Activated CD4-positive, alpha-beta T cell treated with anti-CD3 and anti-CD28 coated beads, Interleukin-2, amount 10 ng/mL, durations not matched to agents 24 days and 14 days (primary cell): ENCODE results near the gene LHX6. TPM values are rescaled to one million over a fixed set of nuclear protein-coding genes. Genes with fewer than 3 reads are reported as not detected.

ENCODE experiments used
- DNase-seq: peaks from one replicate; pipeline ENCODE4 v3.0.0; 2022
- H3K27ac Mint-ChIP-seq: one replicate; pipeline ENCODE4 v1.8.0; 2022; ENCODE audit warnings: mild to moderate bottlenecking, mixed read lengths
- H3K27me3 Mint-ChIP-seq: one replicate; pipeline ENCODE4 v1.8.0; 2022; ENCODE audit warnings: mixed read lengths
- H3K36me3 Mint-ChIP-seq: one replicate; pipeline ENCODE4 v1.8.0; 2022; ENCODE audit warnings: low read depth, mild to moderate bottlenecking, mixed read lengths
- H3K4me1 Mint-ChIP-seq: one replicate; pipeline ENCODE4 v1.8.0; 2021; ENCODE audit warnings: mixed read lengths
- H3K4me3 Mint-ChIP-seq: one replicate; pipeline ENCODE4 v1.8.0; 2022; ENCODE audit warnings: mild to moderate bottlenecking, moderate library complexity, mixed read lengths
- H3K9me3 Mint-ChIP-seq: one replicate; pipeline ENCODE4 v1.8.0; 2021; ENCODE audit warnings: mixed read lengths
- intact Hi-C: fragments of 100-400 bp; cut with micrococcal nuclease; formaldehyde crosslinking; loops from one replicate; pipeline ENCODE4 v1.15.1; 2023
- total RNA-seq: library from RNA; stranded (reverse); gene quantifications from 2 replicates; pipeline ENCODE4 v1.2.3, GENCODE V29; 2022

The LHX6 gene
- total RNA-seq, 1 donor from 2014 or later, result not detected

DNA sequence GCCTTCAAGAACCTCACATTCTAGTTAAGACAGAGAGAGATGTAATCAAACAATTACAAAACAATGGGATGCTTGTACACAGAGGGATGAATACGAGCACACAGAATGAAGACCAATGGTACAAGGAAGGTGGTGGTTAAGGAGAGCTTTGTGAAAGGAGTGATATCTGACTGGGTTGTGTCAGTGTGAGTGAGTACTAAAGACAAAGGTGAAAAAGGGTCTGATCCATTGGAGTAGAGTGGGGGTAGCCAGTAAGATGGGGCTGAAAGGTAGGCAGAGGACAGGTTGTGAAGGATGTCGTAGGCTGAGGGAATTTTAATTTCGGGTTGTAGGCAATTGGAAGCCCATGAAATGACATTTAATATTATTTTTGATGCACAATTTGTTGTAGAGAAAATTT, 26.0 kb upstream of the LHX6 start:
- no peak for DNase-seq
- Mint-ChIP-seq H3K36me3 (peaks cover 40% of the 10 kb centered on the region), H3K27ac (no peak overlapping the region), H3K9me3 (no peaks in the 10 kb centered on the region), H3K27me3 (no peaks in the 10 kb centered on the region), H3K4me3 (no peak overlapping the region), H3K4me1 (no peaks in the 10 kb centered on the region)
- intact Hi-C loops, result no loop called here

DNA sequence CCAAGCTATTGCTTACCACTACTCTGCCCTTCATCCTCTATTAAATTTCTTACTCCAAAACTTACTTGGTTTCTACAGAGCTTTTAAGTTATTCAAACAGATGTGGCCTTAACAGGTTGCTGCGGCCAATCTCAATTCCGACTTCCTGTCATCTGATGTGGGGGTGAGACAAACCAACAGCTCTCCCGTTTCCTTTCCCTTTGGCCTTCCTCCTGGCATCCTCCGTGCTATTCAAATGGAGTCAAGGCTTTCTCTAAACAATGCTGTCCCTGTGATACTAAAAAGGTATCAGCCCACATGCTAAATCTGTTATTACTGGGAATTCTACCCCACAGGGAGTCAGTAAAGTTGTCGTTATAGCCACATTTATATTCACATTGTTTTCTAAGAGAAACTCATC, 24.0 kb upstream of the LHX6 start:
- Mint-ChIP-seq H3K27me3 (no peaks in the 10 kb centered on the region), H3K36me3 (peaks cover 30% of the 10 kb centered on the region), H3K9me3 (no peaks in the 10 kb centered on the region), H3K27ac (peak overlapping the region; percentile 61), H3K4me3 (no peak overlapping the region), H3K4me1 (no peaks in the 10 kb centered on the region)
- DNase-seq, result no peak
- intact Hi-C loops, result no loop called here

DNA sequence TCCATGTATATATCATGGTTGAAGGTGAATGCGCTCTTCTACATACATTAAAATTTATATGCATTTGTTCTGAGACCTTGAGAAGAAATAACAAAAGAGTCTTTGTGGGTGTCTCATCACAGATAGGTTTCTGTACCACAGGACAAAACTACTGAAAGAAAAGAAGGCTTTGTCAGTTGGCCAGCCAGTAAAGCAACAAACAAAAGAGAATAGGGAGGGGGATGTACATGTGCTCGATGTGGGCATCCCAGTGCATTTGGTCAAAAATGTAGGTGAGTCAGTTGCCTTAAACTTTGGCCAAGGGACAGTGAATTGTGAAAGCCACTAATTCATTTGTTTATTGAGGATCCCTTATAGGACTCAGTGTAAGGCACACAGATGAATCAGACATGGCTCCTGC, 22.6 kb upstream of the LHX6 start:
- Mint-ChIP-seq H3K27me3 (no peaks in the 10 kb centered on the region), H3K4me1 (no peaks in the 10 kb centered on the region), H3K4me3 (no peak overlapping the region), H3K9me3 (no peaks in the 10 kb centered on the region), H3K27ac (no peak overlapping the region), H3K36me3 (peaks cover 38% of the 10 kb centered on the region)
- DNase-seq, result no peak
- intact Hi-C loops, result no loop called here

DNA sequence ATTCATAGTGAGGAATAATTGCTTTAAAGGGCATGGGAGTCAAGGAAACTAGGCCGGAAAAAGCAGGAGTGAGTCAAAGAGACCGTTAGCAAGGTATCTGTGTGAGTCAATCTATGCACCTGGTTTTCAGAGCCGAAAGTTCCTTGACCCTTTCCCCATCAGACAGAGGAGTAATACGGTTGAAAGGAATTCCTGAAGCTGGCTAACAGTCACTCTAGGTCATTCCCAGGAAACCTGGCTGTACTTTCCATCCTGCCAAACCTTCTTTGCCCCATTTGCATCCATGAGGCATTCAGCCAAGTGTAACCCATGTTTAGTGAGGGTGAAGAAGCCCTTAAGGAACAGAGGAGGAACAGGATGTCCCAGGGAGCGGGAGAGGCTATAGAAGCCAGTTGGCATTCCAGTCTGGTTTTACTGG, 19.7 kb upstream of the LHX6 start:
- no peaks in the 10 kb centered on the region for H3K9me3 Mint-ChIP-seq
- no peak for DNase-seq
- H3K36me3 Mint-ChIP-seq, result peaks cover 53% of the 10 kb centered on the region
- intact Hi-C loops, result loop anchor here (10.0 kb wide), 1 partner anchor 46 kb away; no protein-coding TSS in a partner anchor
- H3K27ac Mint-ChIP-seq, result no peak overlapping the region
- H3K4me1 Mint-ChIP-seq, result no peaks in the 10 kb centered on the region
- H3K27me3 Mint-ChIP-seq, result no peaks in the 10 kb centered on the region
- no peak overlapping the region for H3K4me3 Mint-ChIP-seq

DNA sequence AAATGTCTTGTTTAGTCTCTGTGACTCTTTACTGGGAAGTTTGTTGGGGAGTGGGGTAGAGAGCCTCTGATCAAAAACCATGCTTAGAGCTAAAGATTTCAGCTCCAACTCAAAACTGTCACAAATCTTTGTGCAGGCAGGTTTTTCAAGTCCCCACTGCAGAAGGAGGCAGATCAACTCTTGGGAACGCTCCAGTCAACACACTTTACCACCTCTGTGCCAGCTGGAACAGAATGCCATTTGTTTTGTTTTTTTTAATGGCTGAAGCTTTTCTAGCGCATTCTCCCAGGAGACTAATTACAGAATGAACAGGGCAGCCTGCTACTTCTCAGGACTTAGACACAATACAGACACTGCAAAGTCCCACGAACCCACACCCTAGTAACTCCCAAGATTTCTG, 17.9 kb upstream of the LHX6 start:
- H3K9me3 Mint-ChIP-seq, result no peaks in the 10 kb centered on the region
- intact Hi-C loops, result loop anchor here (10.0 kb wide), 1 partner anchor 48 kb away; no protein-coding TSS in a partner anchor
- no peak for DNase-seq
- H3K4me3 Mint-ChIP-seq, result no peak overlapping the region
- no peaks in the 10 kb centered on the region for H3K27me3 Mint-ChIP-seq
- H3K27ac Mint-ChIP-seq, result no peak overlapping the region
- peaks cover 59% of the 10 kb centered on the region for H3K36me3 Mint-ChIP-seq
- no peaks in the 10 kb centered on the region for H3K4me1 Mint-ChIP-seq

DNA sequence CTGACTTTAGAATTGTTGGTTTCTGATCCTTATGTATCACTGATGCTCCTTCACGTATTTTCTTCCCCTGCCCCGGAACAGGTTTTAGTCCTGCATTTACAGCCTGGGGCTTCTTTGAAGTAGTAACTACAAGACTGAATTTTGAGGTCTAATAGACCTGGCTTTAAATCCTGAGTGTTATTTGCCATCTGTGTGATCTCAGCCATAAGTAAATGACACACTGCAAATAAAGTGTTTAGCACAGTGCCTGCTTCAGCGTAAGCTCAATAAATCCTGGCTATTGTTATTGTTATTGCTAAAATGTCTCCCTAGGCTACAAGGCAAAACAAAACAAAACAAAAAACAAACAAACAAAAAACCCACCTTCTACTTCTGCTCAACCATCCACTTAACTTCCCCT, 15.6 kb upstream of the LHX6 start:
- Mint-ChIP-seq H3K27me3 (no peaks in the 10 kb centered on the region), H3K27ac (no peak overlapping the region), H3K4me1 (no peaks in the 10 kb centered on the region), H3K36me3 (peaks cover 56% of the 10 kb centered on the region), H3K4me3 (no peak overlapping the region), H3K9me3 (no peaks in the 10 kb centered on the region)
- DNase-seq, result no peak
- intact Hi-C loops, result loop anchor here (10.0 kb wide), 1 partner anchor 50 kb away; no protein-coding TSS in a partner anchor

DNA sequence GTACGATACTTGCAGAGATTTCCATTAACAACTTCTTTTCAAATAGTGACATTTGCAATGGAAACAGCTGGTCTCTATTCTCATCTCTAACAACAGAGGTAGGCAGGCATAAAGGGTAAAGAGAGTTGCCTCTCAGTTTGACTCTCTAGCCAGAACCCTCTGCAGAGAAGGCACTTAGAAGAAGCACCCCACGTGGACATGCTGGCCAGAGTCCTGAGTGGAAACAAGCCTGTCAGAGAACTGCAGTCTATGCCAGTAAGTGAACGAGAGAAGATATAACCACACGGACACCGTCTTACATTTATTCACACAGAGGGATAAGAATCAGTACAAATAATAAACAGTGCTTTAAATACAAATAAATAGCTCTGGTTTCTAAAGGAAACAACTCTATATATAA, 11.0 kb upstream of the LHX6 start:
- H3K4me1 Mint-ChIP-seq, result no peaks in the 10 kb centered on the region
- no peak overlapping the region for H3K27ac Mint-ChIP-seq
- H3K36me3 Mint-ChIP-seq, result peaks cover 41% of the 10 kb centered on the region
- H3K9me3 Mint-ChIP-seq, result no peaks in the 10 kb centered on the region
- no peak overlapping the region for H3K4me3 Mint-ChIP-seq
- DNase-seq, result no peak
- intact Hi-C loops, result loop anchor here (10.0 kb wide), 1 partner anchor 55 kb away; no protein-coding TSS in a partner anchor
- H3K27me3 Mint-ChIP-seq, result no peaks in the 10 kb centered on the region

DNA sequence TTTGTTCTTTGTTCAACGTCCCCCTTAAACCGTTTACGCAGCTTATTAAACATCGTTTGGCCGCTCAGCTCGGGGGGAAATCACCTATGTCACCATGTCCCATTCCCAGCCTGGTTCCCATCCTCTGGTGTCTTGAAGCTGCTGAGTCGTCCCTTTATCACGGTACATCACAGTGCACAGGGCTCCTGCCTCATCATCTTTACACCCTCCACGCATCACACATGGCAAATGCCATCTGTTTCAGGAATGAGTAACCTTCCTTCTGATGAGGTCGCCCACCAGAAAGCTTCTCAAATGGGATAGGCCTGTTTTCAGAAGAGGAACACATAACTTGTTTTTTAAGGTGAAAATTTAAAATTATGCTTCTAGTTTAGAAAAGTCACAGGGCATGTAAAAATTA, 7.9 kb upstream of the LHX6 start:
- no peak for DNase-seq
- Mint-ChIP-seq H3K27me3 (peaks cover 8% of the 10 kb centered on the region), H3K9me3 (no peaks in the 10 kb centered on the region), H3K27ac (no peak overlapping the region), H3K4me1 (no peaks in the 10 kb centered on the region), H3K4me3 (no peak overlapping the region), H3K36me3 (peaks cover 17% of the 10 kb centered on the region)
- intact Hi-C loops, result no loop called here

DNA sequence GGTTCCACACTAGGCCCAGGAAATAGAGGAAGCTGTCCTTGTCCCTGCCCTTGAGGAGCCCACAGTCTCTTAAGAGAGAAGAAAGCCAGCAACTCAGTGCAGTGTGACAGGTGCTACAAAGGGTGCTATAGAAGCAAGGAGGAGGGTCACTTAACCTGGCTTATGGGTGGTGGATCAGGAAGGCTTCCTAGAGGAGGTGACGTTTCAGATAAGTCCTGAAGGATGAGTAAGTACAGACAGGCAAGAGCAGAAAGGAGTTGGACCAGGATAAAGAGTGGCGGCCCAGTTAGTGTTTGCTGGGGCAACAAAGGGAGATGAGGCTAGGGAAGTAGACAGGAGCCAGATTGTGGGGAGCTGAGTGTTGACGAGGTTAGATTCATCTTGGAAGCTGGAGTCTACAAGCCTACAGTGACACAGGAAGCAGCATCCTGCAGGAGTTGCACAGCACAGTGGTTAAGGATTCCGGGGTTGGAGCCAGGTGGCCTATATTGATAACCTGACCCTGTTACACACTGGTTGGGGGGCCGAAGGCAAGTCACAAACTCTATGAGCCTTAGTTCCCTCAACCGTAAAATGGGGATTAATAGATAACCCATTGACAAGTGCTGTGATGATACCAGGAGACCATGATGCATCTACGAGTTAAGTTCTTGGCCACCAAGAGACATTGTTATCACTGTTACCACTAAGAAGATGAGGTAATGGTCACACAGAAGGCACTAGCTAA, 5.4 kb upstream of the LHX6 start:
- DNase-seq, result no peak
- Mint-ChIP-seq H3K4me3 (no peak overlapping the region), H3K36me3 (peaks cover 6% of the 10 kb centered on the region), H3K9me3 (no peaks in the 10 kb centered on the region), H3K27me3 (peaks cover 11% of the 10 kb centered on the region), H3K27ac (no peak overlapping the region), H3K4me1 (no peaks in the 10 kb centered on the region)
- intact Hi-C loops, result no loop called here

DNA sequence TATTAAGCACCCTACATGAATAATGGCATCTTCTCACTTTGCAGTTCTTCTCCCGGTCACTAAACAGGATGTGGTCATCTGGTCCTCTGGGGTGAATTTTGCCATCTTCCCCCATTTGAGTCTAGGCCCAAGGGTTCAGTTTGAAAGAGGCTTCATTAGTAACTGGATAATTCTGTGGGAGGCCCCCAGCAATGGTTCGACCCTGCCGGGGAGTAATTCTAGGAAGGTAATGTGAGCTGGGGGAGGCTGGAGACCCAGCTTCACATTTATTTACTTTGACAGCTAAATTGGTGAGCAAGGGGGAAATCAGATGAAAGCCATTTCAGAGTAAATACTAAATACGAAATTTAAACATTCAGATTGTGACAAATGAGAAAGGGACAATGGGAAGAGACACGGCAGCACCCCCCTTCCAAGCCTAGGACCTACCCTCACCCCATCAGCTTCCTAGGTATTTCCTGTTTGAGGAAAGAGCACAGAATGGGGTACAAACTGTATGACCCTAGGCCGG, 4.1 kb upstream of the LHX6 start:
- intact Hi-C loops, result no loop called here
- H3K27me3 Mint-ChIP-seq, result peaks cover 14% of the 10 kb centered on the region
- H3K4me3 Mint-ChIP-seq, result no peak overlapping the region
- H3K27ac Mint-ChIP-seq, result no peak overlapping the region
- DNase-seq, result no peak
- H3K4me1 Mint-ChIP-seq, result no peaks in the 10 kb centered on the region
- no peaks in the 10 kb centered on the region for H3K36me3 Mint-ChIP-seq
- no peaks in the 10 kb centered on the region for H3K9me3 Mint-ChIP-seq

DNA sequence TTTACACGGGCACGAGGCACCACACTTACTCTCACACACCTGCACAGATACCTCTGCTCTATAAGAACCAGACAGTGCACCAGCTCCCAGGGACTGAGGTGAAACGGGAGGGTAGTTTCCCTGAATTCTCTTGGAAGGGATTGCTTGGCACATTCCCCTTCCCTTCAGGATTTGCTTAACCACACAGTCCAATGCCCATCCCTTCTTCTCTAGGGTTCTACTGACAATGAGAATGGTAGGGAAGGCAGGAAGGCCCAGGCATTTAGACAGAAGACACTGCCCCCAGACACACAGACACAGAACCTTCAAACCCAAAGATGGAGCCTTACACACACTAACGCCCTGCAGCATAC, 704 bp upstream of the LHX6 start:
- no peak for DNase-seq
- Mint-ChIP-seq H3K27me3 (peaks cover 28% of the 10 kb centered on the region), H3K4me3 (no peak overlapping the region), H3K4me1 (no peaks in the 10 kb centered on the region), H3K36me3 (no peaks in the 10 kb centered on the region), H3K27ac (no peak overlapping the region), H3K9me3 (no peaks in the 10 kb centered on the region)
- intact Hi-C loops, result no loop called here

DNA sequence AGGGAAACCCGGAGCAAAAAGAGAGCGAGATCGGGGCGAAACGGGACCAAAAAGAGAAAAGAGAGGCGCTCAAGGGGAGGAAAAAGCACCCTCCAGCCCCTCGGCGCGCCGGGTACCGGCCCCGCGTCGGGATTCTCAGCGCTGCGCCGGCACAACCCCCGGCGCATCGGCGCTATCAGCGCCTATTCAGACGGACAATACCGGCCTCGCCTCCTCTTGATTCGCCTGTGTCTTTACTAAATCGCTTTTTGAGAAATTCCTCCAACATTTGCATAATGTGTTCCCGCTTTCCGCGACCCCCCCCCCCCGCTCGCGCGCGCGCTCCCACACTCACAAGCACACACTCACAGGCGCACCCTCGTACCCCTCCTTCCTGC, 578 bp downstream of the LHX6 start:
- Mint-ChIP-seq H3K36me3 (no peaks in the 10 kb centered on the region), H3K4me1 (no peaks in the 10 kb centered on the region), H3K27me3 (peaks cover 35% of the 10 kb centered on the region), H3K9me3 (no peaks in the 10 kb centered on the region), H3K27ac (no peak overlapping the region), H3K4me3 (peak overlapping the region; percentile 35)
- DNase-seq, result peak; percentile 54
- intact Hi-C loops, result no loop called here

DNA sequence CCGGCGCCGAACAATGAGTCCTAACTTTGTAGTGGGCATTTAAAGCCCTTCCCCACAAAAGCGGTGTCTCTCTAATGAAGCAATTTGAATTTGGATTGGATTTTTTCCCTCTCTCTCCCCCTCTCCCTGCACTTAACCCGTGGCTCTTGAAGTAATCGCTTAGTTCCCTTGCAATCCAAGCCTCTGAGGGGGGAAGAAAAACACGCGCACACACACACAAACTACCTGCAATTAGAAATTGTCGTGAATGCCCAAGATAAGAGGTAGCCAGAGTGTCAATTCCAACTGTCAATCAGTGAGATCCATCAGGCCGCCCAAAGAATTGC, 1.2 kb downstream of the LHX6 start:
- intact Hi-C loops, result no loop called here
- no peaks in the 10 kb centered on the region for H3K4me1 Mint-ChIP-seq
- no peak overlapping the region for H3K27ac Mint-ChIP-seq
- H3K4me3 Mint-ChIP-seq, result peak overlapping the region; percentile 17
- no peak for DNase-seq
- peaks cover 38% of the 10 kb centered on the region for H3K27me3 Mint-ChIP-seq
- H3K36me3 Mint-ChIP-seq, result no peaks in the 10 kb centered on the region
- no peaks in the 10 kb centered on the region for H3K9me3 Mint-ChIP-seq

DNA sequence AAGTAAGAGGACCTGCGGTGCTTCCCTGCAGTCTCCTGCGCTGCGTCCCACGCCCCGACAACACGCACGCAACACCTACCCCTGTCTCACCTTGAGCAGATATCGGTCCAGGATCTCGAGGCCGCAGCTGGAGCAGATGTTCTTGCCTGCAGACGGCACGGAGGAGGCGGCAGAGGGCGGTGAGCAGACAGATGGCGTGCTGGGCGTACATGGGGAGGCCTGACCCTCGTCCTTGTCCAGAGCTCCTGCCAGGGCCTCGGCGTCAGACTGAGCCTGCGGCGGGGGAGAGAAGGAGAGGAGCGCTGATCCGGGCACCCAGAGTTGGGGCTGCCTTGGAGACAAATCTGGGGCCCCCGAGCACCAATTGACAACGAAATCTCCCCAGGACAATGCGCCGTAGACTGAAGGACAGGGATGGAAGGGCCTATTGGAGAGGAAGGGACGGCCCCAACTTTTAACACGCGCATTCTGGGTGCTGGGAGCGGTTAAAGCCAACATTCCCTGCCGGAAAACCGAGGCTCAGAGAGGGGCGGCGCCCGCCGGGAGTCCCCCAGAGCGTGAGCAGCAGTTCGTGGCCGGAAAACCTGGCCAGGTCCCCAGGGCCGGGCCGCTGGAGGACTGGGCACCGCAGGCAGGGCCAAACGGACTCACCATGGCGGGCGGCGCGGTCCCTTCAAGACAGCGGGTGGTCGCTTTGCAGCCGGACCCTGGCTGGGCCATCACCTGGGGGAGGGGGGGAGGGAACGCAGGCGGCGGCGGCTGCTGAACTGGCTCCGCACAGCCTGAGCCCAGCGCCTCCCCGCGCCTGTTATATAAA, 1.8 kb downstream of the LHX6 start:
- H3K4me1 Mint-ChIP-seq, result no peaks in the 10 kb centered on the region
- no peak overlapping the region for H3K27ac Mint-ChIP-seq
- peak overlapping the region; percentile 21 for H3K4me3 Mint-ChIP-seq
- DNase-seq, result no peak
- H3K27me3 Mint-ChIP-seq, result peaks cover 43% of the 10 kb centered on the region
- intact Hi-C loops, result no loop called here
- no peaks in the 10 kb centered on the region for H3K9me3 Mint-ChIP-seq
- H3K36me3 Mint-ChIP-seq, result no peaks in the 10 kb centered on the region
